Transverse colon (tissue), 4 donors: Measurements from ENCODE around the gene DQX1.

Experiments
- EP300 ChIP-seq: sonication (generic); formaldehyde crosslinking; IDR thresholded peaks from one replicate; pipeline ENCODE4 v1.6.1; 2017; ENCODE audit warnings: antibody characterized with exemption, low read depth
- POLR2A ChIP-seq: fragments of 450-650 bp; IDR thresholded peaks from one replicate; pipeline ENCODE4 v1.6.1; 2016; ENCODE audit warnings: antibody characterized with exemption, mild to moderate bottlenecking, moderate library complexity
- POLR2AphosphoS5 ChIP-seq, 3 donors: sonication (generic); formaldehyde crosslinking; IDR thresholded peaks; one replicate each; pipeline ENCODE4 v1.6.1; 2016; ENCODE audit warnings: antibody characterized with exemption in 3 of 3
- TF ChIP-seq, protein P1 (sequence below), 5 experiments: fragments of 200-600 bp in 3 of 5; fragments of 450-650 bp in 2 of 5; sonication (generic) in 3 of 5; IDR thresholded peaks; 1 replicate in 2 of 5; 2 replicates in 3 of 5; pipeline ENCODE4 v1.5.1; 2016 to 2017; ENCODE audit warnings: antibody characterized with exemption in 5 of 5, inconsistent platforms in 3 of 5, mild to moderate bottlenecking in 2 of 5, moderate library complexity in 1 of 5

DNA sequence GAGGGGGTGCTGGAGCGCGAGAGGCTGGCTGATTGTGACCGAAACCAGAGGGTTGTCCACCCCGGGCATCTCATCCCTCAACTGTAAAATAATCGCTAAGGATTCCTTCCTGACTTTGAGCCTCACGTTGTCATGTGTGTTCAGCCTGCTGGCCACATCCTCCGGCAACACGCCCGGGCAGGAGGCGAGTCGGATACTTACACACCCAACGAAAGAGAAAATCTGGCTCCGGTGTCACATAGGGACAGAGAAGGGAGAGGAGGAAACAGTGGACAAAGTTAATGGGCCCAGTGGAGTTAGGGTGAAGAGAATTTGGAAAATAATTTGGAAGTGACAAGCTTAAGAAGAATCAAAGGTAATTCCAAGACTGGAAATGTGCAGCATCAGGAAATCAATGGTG lies 9.4 kb downstream of the DQX1 start:
- TF ChIP-seq, protein P1, sequence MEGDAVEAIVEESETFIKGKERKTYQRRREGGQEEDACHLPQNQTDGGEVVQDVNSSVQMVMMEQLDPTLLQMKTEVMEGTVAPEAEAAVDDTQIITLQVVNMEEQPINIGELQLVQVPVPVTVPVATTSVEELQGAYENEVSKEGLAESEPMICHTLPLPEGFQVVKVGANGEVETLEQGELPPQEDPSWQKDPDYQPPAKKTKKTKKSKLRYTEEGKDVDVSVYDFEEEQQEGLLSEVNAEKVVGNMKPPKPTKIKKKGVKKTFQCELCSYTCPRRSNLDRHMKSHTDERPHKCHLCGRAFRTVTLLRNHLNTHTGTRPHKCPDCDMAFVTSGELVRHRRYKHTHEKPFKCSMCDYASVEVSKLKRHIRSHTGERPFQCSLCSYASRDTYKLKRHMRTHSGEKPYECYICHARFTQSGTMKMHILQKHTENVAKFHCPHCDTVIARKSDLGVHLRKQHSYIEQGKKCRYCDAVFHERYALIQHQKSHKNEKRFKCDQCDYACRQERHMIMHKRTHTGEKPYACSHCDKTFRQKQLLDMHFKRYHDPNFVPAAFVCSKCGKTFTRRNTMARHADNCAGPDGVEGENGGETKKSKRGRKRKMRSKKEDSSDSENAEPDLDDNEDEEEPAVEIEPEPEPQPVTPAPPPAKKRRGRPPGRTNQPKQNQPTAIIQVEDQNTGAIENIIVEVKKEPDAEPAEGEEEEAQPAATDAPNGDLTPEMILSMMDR (IDR thresholded peaks at IDR 0.05) = no peak
- TF ChIP-seq POLR2AphosphoS5 (IDR thresholded peaks at IDR 0.05) (no peak), POLR2A (no peak), EP300 (no peak)
